T-helper 9 cell (primary cell): ENCODE data around the gene IZUMO4.

ENCODE experiments used
- DNase-seq: peaks from one replicate; pipeline ENCODE4 v3.0.0-alpha.2; 2020

The IZUMO4 gene

GRCh38 chr19:2110822-2111221 lies 14.1 kb downstream of the IZUMO4 start:
- DNase-seq = no peak

- no peak for DNase-seq
Measured at GRCh38 chr19:2111425-2111824, 14.7 kb downstream of the IZUMO4 start.

GRCh38 chr19:2111886-2112285 lies 15.2 kb downstream of the IZUMO4 start:
- DNase-seq = no peak

GRCh38 chr19:2112516-2113320 lies 16.0 kb downstream of the IZUMO4 start:
- DNase-seq = no peak

- DNase-seq = no peak
Measured at GRCh38 chr19:2113439-2114211, 16.9 kb downstream of the IZUMO4 start.

- DNase-seq = no peak
Measured at GRCh38 chr19:2114218-2114617, 17.5 kb downstream of the IZUMO4 start.

GRCh38 chr19:2114821-2115220 lies 18.1 kb downstream of the IZUMO4 start:
- no peak for DNase-seq

GRCh38 chr19:2115324-2115723 lies 18.6 kb downstream of the IZUMO4 start:
- no peak for DNase-seq

GRCh38 chr19:2115911-2116426 lies 19.3 kb downstream of the IZUMO4 start:
- DNase-seq = no peak

GRCh38 chr19:2116507-2116906 lies 19.8 kb downstream of the IZUMO4 start:
- DNase-seq = no peak

- no peak for DNase-seq
Measured at GRCh38 chr19:2117215-2117960, 20.7 kb downstream of the IZUMO4 start.

- no peak for DNase-seq
Measured at GRCh38 chr19:2118438-2118837, 21.7 kb downstream of the IZUMO4 start.

- no peak for DNase-seq
Measured at GRCh38 chr19:2119921-2120785, 23.4 kb downstream of the IZUMO4 start.

- no peak for DNase-seq
Measured at GRCh38 chr19:2120821-2121220, 24.1 kb downstream of the IZUMO4 start.

- DNase-seq = no peak
Measured at GRCh38 chr19:2121416-2122051, 24.8 kb downstream of the IZUMO4 start.

GRCh38 chr19:2122251-2122650 lies 25.5 kb downstream of the IZUMO4 start:
- no peak for DNase-seq

GRCh38 chr19:2122982-2123381 lies 26.3 kb downstream of the IZUMO4 start:
- DNase-seq = no peak

- DNase-seq = no peak
Measured at GRCh38 chr19:2123682-2124387, 27.1 kb downstream of the IZUMO4 start.

GRCh38 chr19:2126879-2127518 lies 30.3 kb downstream of the IZUMO4 start:
- DNase-seq = no peak

GRCh38 chr19:2127758-2128157 lies 31.0 kb downstream of the IZUMO4 start:
- DNase-seq = no peak
